ENCODE results near the gene PLXND1. TPM values are rescaled to one million over a fixed set of nuclear protein-coding genes. Genes with fewer than 3 reads are reported as not detected.
A peak's percentile ranks its signal among the peaks of the same experiment; 100 is the strongest.
"Not testable (repeated sequence)": the region's sequence is repeated elsewhere in the genome, so short reads cannot be mapped to it uniquely, and the experiment has no call there.

PLXND1 gene
- total and polyA plus RNA-seq, 8 donors: 15.5 to 66.2 (median 28.5) TPM

- Histone ChIP-seq H3K9me3 (no peaks in the 10 kb centered on the region), H3K4me1 (peaks cover 0 to 4% (median 0%) of the 10 kb centered on the region in 3 donors), H3K27ac (no peak overlapping the region), H3K27me3 (no peaks in the 10 kb centered on the region), H3K4me3 (no peak overlapping the region), H3K36me3 (no peaks in the 10 kb centered on the region)
- no peak for TF ChIP-seq CTCF (IDR thresholded peaks at IDR 0.05)
- peak; percentile 55 to 93 (median 88) for ATAC-seq
- no peak for FAIRE-seq
- peak in 4 of 6 donors; percentile 41 to 58 (median 49) for DNase-seq
- WGBS, 2 donors: 68 to 69% methylated on average over 19 of the region's 19 CpGs
- intact Hi-C loops (cut with DNase I): no loop called here
Measured at GRCh38 chr3:129548104-129548965, 58.1 kb downstream of the PLXND1 start.

GRCh38 chr3:129547241-129547640 lies 59.2 kb downstream of the PLXND1 start:
- Histone ChIP-seq H3K4me1 (peaks cover 0 to 4% (median 0%) of the 10 kb centered on the region in 3 donors), H3K27ac (no peak overlapping the region), H3K9me3 (no peaks in the 10 kb centered on the region), H3K36me3 (no peaks in the 10 kb centered on the region), H3K27me3 (no peaks in the 10 kb centered on the region), H3K4me3 (no peak overlapping the region)
- DNase-seq (no peak), ATAC-seq (no peak), FAIRE-seq (no peak)
- no peak for TF ChIP-seq CTCF (IDR thresholded peaks at IDR 0.05)
- WGBS, 2 donors: 97% methylated on average over 24 of the region's 24 CpGs
- intact Hi-C loops (cut with DNase I): no loop called here

DNA sequence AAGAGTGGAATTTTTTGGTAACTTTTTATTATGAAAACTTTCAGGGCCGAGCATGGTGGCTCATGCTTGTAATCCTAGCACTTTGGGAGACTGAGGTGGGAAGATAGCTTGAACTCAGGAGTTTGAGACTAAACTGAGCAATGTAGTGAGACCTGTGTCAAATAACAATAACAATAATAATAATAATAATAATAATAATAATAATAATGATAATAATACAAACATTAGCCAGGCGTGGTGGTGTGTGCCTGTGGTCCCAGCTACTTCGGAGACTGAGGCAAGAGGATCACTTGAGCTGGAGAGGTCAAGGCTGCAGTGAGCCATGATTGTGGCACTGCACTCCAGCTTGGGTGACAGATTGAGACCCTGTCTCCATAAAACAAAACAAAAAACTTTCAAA lies 60.5 kb downstream of the PLXND1 start:
- intact Hi-C loops (cut with DNase I); FAIRE-seq; H3K4me3 ChIP-seq; H3K27ac ChIP-seq; H3K9me3 ChIP-seq; DNase-seq; H3K27me3 ChIP-seq; H3K4me1 ChIP-seq; ATAC-seq; H3K36me3 ChIP-seq: not testable (repeated sequence)
- 80 to 95% methylated on average over 3 of the region's 3 CpGs for WGBS, 2 donors

GRCh38 chr3:129543999-129544398 lies 62.5 kb downstream of the PLXND1 start:
- 86 to 90% methylated on average over 9 of the region's 9 CpGs for WGBS, 2 donors
- intact Hi-C loops (cut with DNase I): no loop called here
- DNase-seq (no peak), ATAC-seq (no peak), FAIRE-seq (no peak)
- Histone ChIP-seq H3K27me3 (no peaks in the 10 kb centered on the region), H3K36me3 (no peaks in the 10 kb centered on the region), H3K27ac (no peak overlapping the region), H3K9me3 (no peaks in the 10 kb centered on the region), H3K4me3 (no peak overlapping the region), H3K4me1 (peaks cover 0 to 2% (median 0%) of the 10 kb centered on the region in 3 donors)
- TF ChIP-seq CTCF (IDR thresholded peaks at IDR 0.05): no peak

DNA sequence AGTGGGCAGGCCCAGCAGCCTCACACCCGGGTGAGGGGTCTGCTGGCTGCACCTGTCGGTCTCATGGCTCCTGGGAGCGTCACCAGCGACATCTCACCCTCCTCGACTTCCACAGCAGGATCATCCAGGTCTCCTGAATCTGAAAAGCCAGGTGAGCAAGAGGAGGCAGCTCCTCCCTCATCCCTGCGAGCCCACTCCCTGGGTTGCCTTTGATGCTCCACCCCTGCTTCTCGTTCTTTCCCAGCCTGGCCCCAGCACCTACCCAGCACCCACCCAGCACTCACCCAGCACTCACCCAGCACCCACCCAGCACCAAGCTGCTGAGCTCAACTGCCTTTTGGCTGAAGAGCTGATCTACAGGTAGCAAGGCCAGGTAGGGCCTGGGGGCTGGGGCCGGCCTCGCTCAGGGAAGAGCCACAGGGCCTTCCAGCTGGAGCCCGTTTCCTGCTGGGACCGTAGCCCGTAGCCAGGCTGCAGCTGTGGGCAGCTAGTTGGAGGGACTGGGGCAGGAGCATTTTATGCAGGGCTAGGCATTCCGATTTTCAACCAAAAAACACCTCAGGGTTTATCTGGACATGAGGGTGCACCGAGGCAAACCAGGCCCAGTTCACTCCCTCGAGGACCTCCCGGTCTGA lies 63.2 kb downstream of the PLXND1 start, which contains the start of gene H1-8:
Gene H1-8 (plus strand): TSS at position 20 of the 635 bp plus-strand sequence. CDS start 44 bp downstream, at position 64.
- intact Hi-C loops (cut with DNase I): no loop called here
- FAIRE-seq (no peak), ATAC-seq (no peak), DNase-seq (no peak)
- Histone ChIP-seq H3K36me3 (no peaks in the 10 kb centered on the region), H3K4me1 (no peaks in the 10 kb centered on the region), H3K9me3 (no peaks in the 10 kb centered on the region), H3K27ac (no peak within 1 kb of the TSS), H3K4me3 (no peak within 1 kb of the TSS), H3K27me3 (no peaks in the 10 kb centered on the region)
- TF ChIP-seq CTCF (IDR thresholded peaks at IDR 0.05): no peak
- 87 to 89% methylated on average over 16 of the region's 16 CpGs for WGBS, 2 donors

Data from pancreas (tissue), 10 donors.